CD4-positive, alpha-beta T cell (primary cell): ENCODE data around the gene DNAH17. TPM values are rescaled to one million over a fixed set of nuclear protein-coding genes. Genes with fewer than 3 reads are reported as not detected.

Source experiments
- ATAC-seq: fragments of 200-7000 bp; cut with Tn5 transposase; one replicate; pipeline ENCODE4 v1.10.0; 2022; ENCODE audit warnings: mild to moderate bottlenecking; ENCODE audit not compliant: poor library complexity
- CTCF ChIA-PET: fragments of 350-600 bp; sonication (Branson Sonifier 250); formaldehyde crosslinking; loops from one replicate; lab custom pipeline; 2021; ENCODE audit warnings: antibody characterized with exemption, inconsistent platforms; lab: Charles Lee
- POLR2A ChIA-PET: fragments of 350-600 bp; sonication (Branson Sonifier 250); formaldehyde crosslinking; loops from one replicate; lab custom pipeline; 2021; ENCODE audit warnings: antibody characterized with exemption, inconsistent platforms; lab: Charles Lee
- DNase-seq, 14 experiments: peaks; one replicate each; pipeline ENCODE4 v3.0.0-alpha.2; 2013 to 2020; ENCODE audit warnings: mixed read lengths in 2 of 14
- H3K27ac ChIP-seq, 2 donors: one replicate each; pipeline versions ENCODE4 v1.5.1 to v1.7.0; 2013; ENCODE audit warnings: low read length in 2 of 2, low read depth in 1 of 2, mild to moderate bottlenecking in 1 of 2
- H3K27me3 ChIP-seq, 2 experiments: 1 replicate in 1 of 2; 2 replicates in 1 of 2; pipeline versions ENCODE4 v1.6.1 to v1.7.0; 2013; ENCODE audit warnings: low read length in 2 of 2, control low read depth in 1 of 2, mild to moderate bottlenecking in 1 of 2, moderate library complexity in 1 of 2; ENCODE audit not compliant: insufficient read depth in 2 of 2, control insufficient read depth in 1 of 2
- H3K36me3 ChIP-seq: one replicate; pipeline ENCODE4 v1.6.1; 2013; ENCODE audit warnings: low read length, control low read depth; ENCODE audit not compliant: insufficient read depth
- H3K4me1 ChIP-seq: one replicate; pipeline ENCODE4 v1.6.1; 2013; ENCODE audit warnings: low read length, control low read depth; ENCODE audit not compliant: insufficient read depth
- H3K4me3 ChIP-seq: one replicate; pipeline ENCODE4 v1.5.1; 2013; ENCODE audit warnings: mild to moderate bottlenecking, low read length, moderate library complexity
- H3K9me3 ChIP-seq, 2 experiments: 1 replicate in 1 of 2; 2 replicates in 1 of 2; pipeline versions ENCODE4 v1.6.1 to v1.7.0; 2013; ENCODE audit warnings: low read length in 2 of 2, mild to moderate bottlenecking in 2 of 2, control low read depth in 1 of 2, moderate library complexity in 1 of 2; ENCODE audit not compliant: control insufficient read depth in 1 of 2, insufficient read depth in 1 of 2
- H3K27ac Mint-ChIP-seq: one replicate; pipeline ENCODE4 v1.8.0; 2020; ENCODE audit warnings: mixed read lengths
- H3K27me3 Mint-ChIP-seq: one replicate; pipeline ENCODE4 v1.8.0; 2021; ENCODE audit warnings: mixed read lengths
- H3K36me3 Mint-ChIP-seq: one replicate; pipeline ENCODE4 v1.8.0; 2021; ENCODE audit warnings: low read depth, mixed read lengths
- H3K4me1 Mint-ChIP-seq: one replicate; pipeline ENCODE4 v1.8.0; 2021; ENCODE audit warnings: low read depth, mixed read lengths
- H3K4me3 Mint-ChIP-seq: one replicate; pipeline ENCODE4 v1.8.0; 2020; ENCODE audit warnings: mild to moderate bottlenecking, mixed read lengths
- H3K9me3 Mint-ChIP-seq: one replicate; pipeline ENCODE4 v1.8.0; 2020; ENCODE audit warnings: mixed read lengths
- CTCF ChIP-seq: fragments of 200-600 bp; IDR thresholded peaks from one replicate; pipeline ENCODE4 v1.8.0; 2022; ENCODE audit warnings: antibody characterized with exemption, mild to moderate bottlenecking
- intact Hi-C, 2 experiments: fragments of 100-400 bp; cut with DNase I in 1 of 2; cut with micrococcal nuclease in 1 of 2; formaldehyde crosslinking; loops; one replicate each; pipeline versions ENCODE4 v1.15.1 to v1.9.0; 2023 to 2025; cut with DNase I, micrococcal nuclease
- total RNA-seq, 174 experiments: library from RNA in 2 of 174; stranded (reverse) in 2 of 174; gene quantifications; one replicate each; pipeline ENCODE4 v1.2.3 and lab custom pipeline; 2021 to 2026

DNAH17 gene
- total RNA-seq, 2 experiments from 2014 or later, result 0.14 TPM; not detected in 1

- no peaks in the 10 kb centered on the region for H3K36me3 Mint-ChIP-seq
- CTCF ChIA-PET, result interaction anchor here (0.7 to 1.3 kb wide), 2 partner anchors 12 to 1972 kb away, joined by 3 to 6 read pairs; no protein-coding TSS in a partner anchor
Observed at GRCh38 chr17:78547035-78547434, 30.2 kb downstream of the DNAH17 start.

GRCh38 chr17:78546476-78546875, 30.7 kb downstream of the DNAH17 start:
- H3K27me3 Mint-ChIP-seq, result no peaks in the 10 kb centered on the region
- intact Hi-C loops, result no loop called here
- DNase-seq, result no peak
- POLR2A ChIA-PET, result interaction anchor here (1.0 kb wide), 1 partner anchor 11 kb away, joined by 4 read pairs; no protein-coding TSS in a partner anchor
- no peaks in the 10 kb centered on the region for H3K9me3 Mint-ChIP-seq
- no peak overlapping the region for H3K4me3 ChIP-seq
- no peak overlapping the region for H3K27ac Mint-ChIP-seq
- no peak overlapping the region for H3K4me3 Mint-ChIP-seq
- no peaks in the 10 kb centered on the region for H3K36me3 ChIP-seq
- no peaks in the 10 kb centered on the region for H3K27me3 ChIP-seq
- H3K27ac ChIP-seq, result no peak overlapping the region
- no peaks in the 10 kb centered on the region for H3K36me3 Mint-ChIP-seq
- H3K4me1 Mint-ChIP-seq, result no peaks in the 10 kb centered on the region
- no peaks in the 10 kb centered on the region for H3K9me3 ChIP-seq
- TF ChIP-seq CTCF, result no peak
- CTCF ChIA-PET, result interaction anchor here (1.3 kb wide), 1 partner anchor 12 kb away, joined by 6 read pairs; no protein-coding TSS in a partner anchor
- ATAC-seq, result no peak
- H3K4me1 ChIP-seq, result no peaks in the 10 kb centered on the region

More at GRCh38 chr17:78547035-78547434, 30.2 kb downstream of the DNAH17 start:
- H3K36me3 ChIP-seq, result no peaks in the 10 kb centered on the region
- Mint-ChIP-seq H3K9me3 (no peaks in the 10 kb centered on the region), H3K27ac (no peak overlapping the region), H3K27me3 (no peaks in the 10 kb centered on the region), H3K4me3 (no peak overlapping the region), H3K4me1 (no peaks in the 10 kb centered on the region)
- no peaks in the 10 kb centered on the region for H3K27me3 ChIP-seq
- no peaks in the 10 kb centered on the region for H3K4me1 ChIP-seq
- no peaks in the 10 kb centered on the region for H3K9me3 ChIP-seq
- no peak overlapping the region for H3K4me3 ChIP-seq
- POLR2A ChIA-PET, result interaction anchor here (1.0 kb wide), 1 partner anchor 11 kb away, joined by 4 read pairs; no protein-coding TSS in a partner anchor
- H3K27ac ChIP-seq, result no peak overlapping the region
- DNase-seq (no peak), ATAC-seq (no peak)
- intact Hi-C loops, result no loop called here
- TF ChIP-seq CTCF, result no peak

- intact Hi-C loops, result no loop called here
- no peaks in the 10 kb centered on the region for H3K4me1 Mint-ChIP-seq
- H3K36me3 Mint-ChIP-seq, result no peaks in the 10 kb centered on the region
- ATAC-seq, result no peak
- ChIA-PET POLR2A (no interaction called here), CTCF (no interaction called here)
- DNase-seq, result no peak
- Histone ChIP-seq H3K36me3 (no peaks in the 10 kb centered on the region), H3K4me3 (no peak overlapping the region), H3K9me3 (no peaks in the 10 kb centered on the region), H3K4me1 (no peaks in the 10 kb centered on the region), H3K27me3 (no peaks in the 10 kb centered on the region), H3K27ac (no peak overlapping the region)
- no peak for TF ChIP-seq CTCF
- H3K27me3 Mint-ChIP-seq, result no peaks in the 10 kb centered on the region
- H3K27ac Mint-ChIP-seq, result no peak overlapping the region
- H3K9me3 Mint-ChIP-seq, result no peaks in the 10 kb centered on the region
- H3K4me3 Mint-ChIP-seq, result no peak overlapping the region
Observed at GRCh38 chr17:78544881-78545755, 32.1 kb downstream of the DNAH17 start.
